NB4 (cell line): Measurements from ENCODE around the gene OR2L13.

Experiments
- CTCF ChIP-seq: IDR thresholded peaks from one replicate; pipeline ENCODE4 v1.5.1; 2012; ENCODE audit warnings: low read depth, low read length
- MAX ChIP-seq: IDR thresholded peaks from 2 replicates; pipeline ENCODE4 v1.6.1; 2011; ENCODE audit warnings: low read depth, low read length
- MYC ChIP-seq: IDR thresholded peaks from 2 replicates; pipeline ENCODE4 v1.6.1; 2011; ENCODE audit warnings: low read depth, low read length
- POLR2A ChIP-seq: IDR thresholded peaks from 2 replicates; pipeline ENCODE4 v1.6.1; 2011; ENCODE audit warnings: mild to moderate bottlenecking; ENCODE audit not compliant: insufficient read length; ENCODE audit errors: extremely low read depth

DNA sequence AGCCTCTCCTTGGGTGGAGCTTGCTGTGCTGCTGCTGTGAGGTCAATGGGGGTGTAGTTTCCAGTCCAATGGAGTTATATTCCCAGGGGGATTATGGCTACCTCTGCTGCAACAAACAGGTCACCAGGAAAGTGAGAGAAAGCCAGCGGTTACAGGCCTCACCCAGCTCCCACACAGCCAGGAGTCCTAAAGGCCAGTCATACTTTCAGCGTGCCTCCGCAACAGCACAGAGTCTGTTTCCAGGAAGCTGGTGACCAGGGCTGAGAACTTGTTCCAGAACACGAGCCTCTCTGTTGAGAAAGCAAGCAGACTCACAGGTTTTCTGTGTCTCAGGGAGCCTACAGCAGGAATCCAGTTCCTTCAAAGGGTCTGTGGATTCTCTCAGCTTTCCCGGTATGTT is 32.7 kb downstream of the OR2L13 start:
- no peak for TF ChIP-seq CTCF
- TF ChIP-seq POLR2A = no peak
- TF ChIP-seq MYC = no peak
- TF ChIP-seq MAX = no peak
